ENCODE results near the gene PAPPA. TPM values are rescaled to one million over a fixed set of nuclear protein-coding genes. Genes with fewer than 3 reads are reported as not detected.

The PAPPA gene
- total RNA-seq, 1 experiment from 2014 or later = 0.05 TPM

- H3K4me2 ChIP-seq (ENCODE audit: low read length) = no peak overlapping the region
- H4K20me1 ChIP-seq (ENCODE audit: insufficient read depth) = no peaks in the 10 kb centered on the region
- H3K9me2 ChIP-seq (ENCODE audit: insufficient read depth) = no peaks in the 10 kb centered on the region
- H3K4me3 ChIP-seq (replicated peaks in 1 of 2; ENCODE audit: low read depth in 1 of 2, low read length in 2 of 2) = no peak overlapping the region
- H3K27ac ChIP-seq (ENCODE audit: low read depth, low read length) = no peak overlapping the region
- no peaks in the 10 kb centered on the region for H3K27me3 ChIP-seq (ENCODE audit: insufficient read depth, low read length)
- RAD21 ChIA-PET (ENCODE audit: low non-redundant PET in 1 of 2, low total read pairs in 2 of 2, uncharacterized antibody in 2 of 2, unreplicated experiment in 2 of 2) = no interaction called here
- POLR2A ChIA-PET = no interaction called here
- no peak overlapping the region for H3K9ac ChIP-seq (ENCODE audit: low read length)
- H2AFZ ChIP-seq (ENCODE audit: low read depth, low read length, poor library complexity, severe bottlenecking) = no peak overlapping the region
- intact Hi-C loops (cut with micrococcal nuclease) = no loop called here
- H3K79me2 ChIP-seq (ENCODE audit: insufficient read depth, low read length) = no peaks in the 10 kb centered on the region
- no peaks in the 10 kb centered on the region for H3K36me3 ChIP-seq (ENCODE audit: control insufficient read depth in 1 of 2, insufficient read depth in 2 of 2, low read length in 2 of 2)
- no peaks in the 10 kb centered on the region for H3K9me3 ChIP-seq (ENCODE audit: control insufficient read depth in 1 of 2, insufficient read depth in 1 of 2, low read depth in 1 of 2, low read length in 2 of 2)
- ATAC-seq = no peak
- TF ChIP-seq, protein P1, sequence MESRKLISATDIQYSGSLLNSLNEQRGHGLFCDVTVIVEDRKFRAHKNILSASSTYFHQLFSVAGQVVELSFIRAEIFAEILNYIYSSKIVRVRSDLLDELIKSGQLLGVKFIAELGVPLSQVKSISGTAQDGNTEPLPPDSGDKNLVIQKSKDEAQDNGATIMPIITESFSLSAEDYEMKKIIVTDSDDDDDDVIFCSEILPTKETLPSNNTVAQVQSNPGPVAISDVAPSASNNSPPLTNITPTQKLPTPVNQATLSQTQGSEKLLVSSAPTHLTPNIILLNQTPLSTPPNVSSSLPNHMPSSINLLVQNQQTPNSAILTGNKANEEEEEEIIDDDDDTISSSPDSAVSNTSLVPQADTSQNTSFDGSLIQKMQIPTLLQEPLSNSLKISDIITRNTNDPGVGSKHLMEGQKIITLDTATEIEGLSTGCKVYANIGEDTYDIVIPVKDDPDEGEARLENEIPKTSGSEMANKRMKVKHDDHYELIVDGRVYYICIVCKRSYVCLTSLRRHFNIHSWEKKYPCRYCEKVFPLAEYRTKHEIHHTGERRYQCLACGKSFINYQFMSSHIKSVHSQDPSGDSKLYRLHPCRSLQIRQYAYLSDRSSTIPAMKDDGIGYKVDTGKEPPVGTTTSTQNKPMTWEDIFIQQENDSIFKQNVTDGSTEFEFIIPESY (IDR thresholded peaks at IDR 0.05; ENCODE audit: extremely low read depth, insufficient replicate concordance, low read length) = no peak
- TF ChIP-seq SP1 (IDR thresholded peaks at IDR 0.05; ENCODE audit: low read depth) (no peak), MAX (IDR thresholded peaks at IDR 0.05) (no peak), FOSL1 (IDR thresholded peaks at IDR 0.05; ENCODE audit: low read depth) (no peak), ZFX (IDR thresholded peaks at IDR 0.05) (no peak), JUND (IDR thresholded peaks at IDR 0.05) (no peak), RAD21 (IDR thresholded peaks at IDR 0.05; ENCODE audit: low read depth) (no peak), ZNF274 (IDR thresholded peaks at IDR 0.05; ENCODE audit: low read depth, low read length) (no peak), EGR1 (IDR thresholded peaks at IDR 0.05; ENCODE audit: low read depth) (no peak), SRF (IDR thresholded peaks at IDR 0.05; ENCODE audit: low read depth) (no peak), ATF3 (IDR thresholded peaks at IDR 0.05) (no peak), POLR2AphosphoS5 (IDR thresholded peaks at IDR 0.05; ENCODE audit: low read depth, low read length) (no peak), YY1 (IDR thresholded peaks at IDR 0.05; ENCODE audit: extremely low read depth, insufficient replicate concordance, low read depth, low read length) (no peak), CBX3 (IDR thresholded peaks at IDR 0.05; ENCODE audit: low read depth) (no peak), POLR2A (IDR thresholded peaks at IDR 0.05; ENCODE audit: borderline replicate concordance, extremely low read depth, insufficient read depth, insufficient read length) (no peak), ELF1 (IDR thresholded peaks at IDR 0.05; ENCODE audit: borderline replicate concordance, low read depth) (no peak)
- TF ChIP-seq, protein P2, sequence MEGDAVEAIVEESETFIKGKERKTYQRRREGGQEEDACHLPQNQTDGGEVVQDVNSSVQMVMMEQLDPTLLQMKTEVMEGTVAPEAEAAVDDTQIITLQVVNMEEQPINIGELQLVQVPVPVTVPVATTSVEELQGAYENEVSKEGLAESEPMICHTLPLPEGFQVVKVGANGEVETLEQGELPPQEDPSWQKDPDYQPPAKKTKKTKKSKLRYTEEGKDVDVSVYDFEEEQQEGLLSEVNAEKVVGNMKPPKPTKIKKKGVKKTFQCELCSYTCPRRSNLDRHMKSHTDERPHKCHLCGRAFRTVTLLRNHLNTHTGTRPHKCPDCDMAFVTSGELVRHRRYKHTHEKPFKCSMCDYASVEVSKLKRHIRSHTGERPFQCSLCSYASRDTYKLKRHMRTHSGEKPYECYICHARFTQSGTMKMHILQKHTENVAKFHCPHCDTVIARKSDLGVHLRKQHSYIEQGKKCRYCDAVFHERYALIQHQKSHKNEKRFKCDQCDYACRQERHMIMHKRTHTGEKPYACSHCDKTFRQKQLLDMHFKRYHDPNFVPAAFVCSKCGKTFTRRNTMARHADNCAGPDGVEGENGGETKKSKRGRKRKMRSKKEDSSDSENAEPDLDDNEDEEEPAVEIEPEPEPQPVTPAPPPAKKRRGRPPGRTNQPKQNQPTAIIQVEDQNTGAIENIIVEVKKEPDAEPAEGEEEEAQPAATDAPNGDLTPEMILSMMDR (IDR thresholded peaks at IDR 0.05 in 2 of 3, conservative IDR thresholded peaks at IDR 0.05 in 1 of 3; ENCODE audit: borderline replicate concordance in 1 of 3, insufficient read depth in 1 of 3, low read depth in 2 of 3, low read length in 2 of 3) = no peak
- TF ChIP-seq, protein P3, sequence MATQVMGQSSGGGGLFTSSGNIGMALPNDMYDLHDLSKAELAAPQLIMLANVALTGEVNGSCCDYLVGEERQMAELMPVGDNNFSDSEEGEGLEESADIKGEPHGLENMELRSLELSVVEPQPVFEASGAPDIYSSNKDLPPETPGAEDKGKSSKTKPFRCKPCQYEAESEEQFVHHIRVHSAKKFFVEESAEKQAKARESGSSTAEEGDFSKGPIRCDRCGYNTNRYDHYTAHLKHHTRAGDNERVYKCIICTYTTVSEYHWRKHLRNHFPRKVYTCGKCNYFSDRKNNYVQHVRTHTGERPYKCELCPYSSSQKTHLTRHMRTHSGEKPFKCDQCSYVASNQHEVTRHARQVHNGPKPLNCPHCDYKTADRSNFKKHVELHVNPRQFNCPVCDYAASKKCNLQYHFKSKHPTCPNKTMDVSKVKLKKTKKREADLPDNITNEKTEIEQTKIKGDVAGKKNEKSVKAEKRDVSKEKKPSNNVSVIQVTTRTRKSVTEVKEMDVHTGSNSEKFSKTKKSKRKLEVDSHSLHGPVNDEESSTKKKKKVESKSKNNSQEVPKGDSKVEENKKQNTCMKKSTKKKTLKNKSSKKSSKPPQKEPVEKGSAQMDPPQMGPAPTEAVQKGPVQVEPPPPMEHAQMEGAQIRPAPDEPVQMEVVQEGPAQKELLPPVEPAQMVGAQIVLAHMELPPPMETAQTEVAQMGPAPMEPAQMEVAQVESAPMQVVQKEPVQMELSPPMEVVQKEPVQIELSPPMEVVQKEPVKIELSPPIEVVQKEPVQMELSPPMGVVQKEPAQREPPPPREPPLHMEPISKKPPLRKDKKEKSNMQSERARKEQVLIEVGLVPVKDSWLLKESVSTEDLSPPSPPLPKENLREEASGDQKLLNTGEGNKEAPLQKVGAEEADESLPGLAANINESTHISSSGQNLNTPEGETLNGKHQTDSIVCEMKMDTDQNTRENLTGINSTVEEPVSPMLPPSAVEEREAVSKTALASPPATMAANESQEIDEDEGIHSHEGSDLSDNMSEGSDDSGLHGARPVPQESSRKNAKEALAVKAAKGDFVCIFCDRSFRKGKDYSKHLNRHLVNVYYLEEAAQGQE (IDR thresholded peaks at IDR 0.05; ENCODE audit: low read depth) = no peak
- CTCF ChIA-PET = no interaction called here
- H3K4me1 ChIP-seq (ENCODE audit: control insufficient read depth in 1 of 2, insufficient read depth in 2 of 2, low read length in 2 of 2) = no peaks in the 10 kb centered on the region
- no peak for DNase-seq (ENCODE audit: low read depth, low spot score)
- BruUV-seq (replicated peaks) = no TSS peak
Observed at GRCh38 chr9:116435706-116436105, 282.1 kb downstream of the PAPPA start.
